Measurements from ENCODE around the gene LRP11.
"Not testable (repeated sequence)": the region's sequence is repeated elsewhere in the genome, so short reads cannot be mapped to it uniquely, and the experiment has no call there.

LRP11 gene

GRCh38 chr6:149846321-149846720 is 17.8 kb downstream of the LRP11 start:
- DNase-seq: no peak

- DNase-seq: no peak
These were observed 18.6 kb downstream of the LRP11 start for GRCh38 chr6:149845549-149845948.

- DNase-seq: no peak
These were observed 19.7 kb downstream of the LRP11 start for GRCh38 chr6:149844480-149844879.

GRCh38 chr6:149844036-149844435 is 20.1 kb downstream of the LRP11 start:
- DNase-seq: not testable (repeated sequence)

GRCh38 chr6:149843051-149843633 is 21.0 kb downstream of the LRP11 start:
- no peak for DNase-seq

- DNase-seq: no peak
These were observed 21.8 kb downstream of the LRP11 start for GRCh38 chr6:149842331-149842730.

- peak; percentile 41 for DNase-seq
These were observed 23.6 kb downstream of the LRP11 start for GRCh38 chr6:149840345-149841075.

- DNase-seq: peak; percentile 80
These were observed 29.4 kb downstream of the LRP11 start for GRCh38 chr6:149834513-149835481.

GRCh38 chr6:149833651-149834050 is 30.5 kb downstream of the LRP11 start:
- no peak for DNase-seq

GRCh38 chr6:149831308-149831820 is 32.8 kb downstream of the LRP11 start:
- no peak for DNase-seq

- no peak for DNase-seq
These were observed 33.3 kb downstream of the LRP11 start for GRCh38 chr6:149830731-149831307.

- no peak for DNase-seq
These were observed 38.9 kb downstream of the LRP11 start for GRCh38 chr6:149825292-149825691.

- DNase-seq: no peak
These were observed 41.1 kb downstream of the LRP11 start for GRCh38 chr6:149823013-149823412.

GRCh38 chr6:149821492-149821891 is 42.7 kb downstream of the LRP11 start:
- no peak for DNase-seq

GRCh38 chr6:149820506-149820905 is 43.7 kb downstream of the LRP11 start:
- DNase-seq: no peak

GRCh38 chr6:149815788-149816187 is 48.4 kb downstream of the LRP11 start:
- DNase-seq: no peak

GRCh38 chr6:149813351-149813750 is 50.8 kb downstream of the LRP11 start:
- no peak for DNase-seq

- no peak for DNase-seq
These were observed 54.4 kb downstream of the LRP11 start for GRCh38 chr6:149809798-149810197.

GRCh38 chr6:149806127-149806526 is 58.0 kb downstream of the LRP11 start:
- DNase-seq: no peak

- DNase-seq: no peak
These were observed 80.6 kb downstream of the LRP11 start for GRCh38 chr6:149783551-149783950.

- no peak for DNase-seq
These were observed 81.8 kb downstream of the LRP11 start for GRCh38 chr6:149782337-149782736.

- no peak for DNase-seq
These were observed 82.4 kb downstream of the LRP11 start for GRCh38 chr6:149781715-149782114.

GRCh38 chr6:149779644-149779963 is 84.6 kb downstream of the LRP11 start:
- DNase-seq: no peak
